Kasumi-1 (cell line): ENCODE results near the gene RGS6.

Experiments
- DNase-seq, 2 experiments: peaks; one replicate each; lab custom pipeline; 2025; lab: John Stamatoyannopoulos, UW

RGS6 gene

GRCh38 chr14:72523424-72524294 lies 591.4 kb downstream of the RGS6 start:
- no peak for DNase-seq

GRCh38 chr14:72524295-72524629 lies 592.0 kb downstream of the RGS6 start:
- peak; percentile 10 to 43 for DNase-seq

- DNase-seq = no peak
These were observed 593.1 kb downstream of the RGS6 start for GRCh38 chr14:72525087-72525915.

GRCh38 chr14:72527591-72527990 lies 595.4 kb downstream of the RGS6 start:
- DNase-seq = no peak

- DNase-seq = no peak
These were observed 596.0 kb downstream of the RGS6 start for GRCh38 chr14:72528059-72528862.

GRCh38 chr14:72528863-72529175 lies 596.6 kb downstream of the RGS6 start:
- DNase-seq = no peak

GRCh38 chr14:72532686-72533454 lies 600.6 kb downstream of the RGS6 start:
- no peak for DNase-seq

- DNase-seq = peak; percentile 94 to 95
These were observed 603.3 kb downstream of the RGS6 start for GRCh38 chr14:72535485-72535884.

- no peak for DNase-seq
These were observed 606.2 kb downstream of the RGS6 start for GRCh38 chr14:72538387-72538786.

GRCh38 chr14:72539661-72540315 lies 607.6 kb downstream of the RGS6 start:
- no peak for DNase-seq

GRCh38 chr14:72540836-72541235 lies 608.6 kb downstream of the RGS6 start:
- no peak for DNase-seq

GRCh38 chr14:72541546-72541945 lies 609.3 kb downstream of the RGS6 start:
- no peak for DNase-seq

- no peak for DNase-seq
These were observed 611.1 kb downstream of the RGS6 start for GRCh38 chr14:72543341-72543740.

GRCh38 chr14:72544615-72545387 lies 612.6 kb downstream of the RGS6 start:
- no peak for DNase-seq

- DNase-seq = no peak
These were observed 613.4 kb downstream of the RGS6 start for GRCh38 chr14:72545411-72546311.

- DNase-seq = no peak
These were observed 614.3 kb downstream of the RGS6 start for GRCh38 chr14:72546344-72547016.

- no peak for DNase-seq
These were observed 615.8 kb downstream of the RGS6 start for GRCh38 chr14:72547999-72548398.

GRCh38 chr14:72549026-72549425 lies 616.8 kb downstream of the RGS6 start:
- no peak for DNase-seq

- DNase-seq = no peak
These were observed 617.6 kb downstream of the RGS6 start for GRCh38 chr14:72549854-72550253.
